Measurements from ENCODE around the gene GPR15.
A peak's percentile ranks its signal among the peaks of the same experiment; 100 is the strongest.

Gene GPR15

GRCh38 chr3:98531622-98532274 is at the start of gene GPR15:
TSS of gene GPR15 (plus strand) at chr3:98531978. CDS start at chr3:98532034, 56 bp downstream.
- DNase-seq (ENCODE audit: low read depth, low spot score): no peak

- peak; percentile 75 for DNase-seq (ENCODE audit: low read depth, low spot score)
These were observed 48.9 kb upstream of the GPR15 start for GRCh38 chr3:98482717-98483482.

GRCh38 chr3:98483626-98484025 is 48.2 kb upstream of the GPR15 start:
- no peak for DNase-seq (ENCODE audit: low read depth, low spot score)

- DNase-seq (ENCODE audit: low read depth, low spot score): no peak
These were observed 34.4 kb upstream of the GPR15 start, which contains the start of gene OR5K2 for GRCh38 chr3:98497381-98497780. TSS of gene OR5K2 (plus strand) at chr3:98497681. CDS start at chr3:98497681, 0 bp downstream.

GRCh38 chr3:98500019-98500418 is 31.8 kb upstream of the GPR15 start:
- no peak for DNase-seq (ENCODE audit: low read depth, low spot score)

- DNase-seq (ENCODE audit: low read depth, low spot score): no peak
These were observed 30.5 kb upstream of the GPR15 start for GRCh38 chr3:98501270-98501669.

GRCh38 chr3:98501863-98502576 is 29.8 kb upstream of the GPR15 start:
- DNase-seq (ENCODE audit: low read depth, low spot score): no peak

GRCh38 chr3:98504539-98504938 is 27.2 kb upstream of the GPR15 start:
- no peak for DNase-seq (ENCODE audit: low read depth, low spot score)

- no peak for DNase-seq (ENCODE audit: low read depth, low spot score)
These were observed 23.2 kb upstream of the GPR15 start for GRCh38 chr3:98508582-98508981.

- no peak for DNase-seq (ENCODE audit: low read depth, low spot score)
These were observed 19.2 kb upstream of the GPR15 start for GRCh38 chr3:98512576-98512975.

- no peak for DNase-seq (ENCODE audit: low read depth, low spot score)
These were observed 18.7 kb upstream of the GPR15 start for GRCh38 chr3:98513091-98513511.

- DNase-seq (ENCODE audit: low read depth, low spot score): no peak
These were observed 18.0 kb upstream of the GPR15 start for GRCh38 chr3:98513736-98514135.

- DNase-seq (ENCODE audit: low read depth, low spot score): no peak
These were observed 16.8 kb upstream of the GPR15 start for GRCh38 chr3:98514948-98515347.

- DNase-seq (ENCODE audit: low read depth, low spot score): no peak
These were observed 13.0 kb upstream of the GPR15 start for GRCh38 chr3:98518816-98519215.

GRCh38 chr3:98519351-98519750 is 12.4 kb upstream of the GPR15 start:
- no peak for DNase-seq (ENCODE audit: low read depth, low spot score)

GRCh38 chr3:98521897-98522543 is 9.8 kb upstream of the GPR15 start:
- DNase-seq (ENCODE audit: low read depth, low spot score): peak; percentile 66

GRCh38 chr3:98522544-98523281 is 9.1 kb upstream of the GPR15 start, which contains the start of gene CLDND1:
TSS of gene CLDND1 (minus strand) at chr3:98522902. CDS start at chr3:98521424, 1,478 bp downstream.
- peak; percentile 98 for DNase-seq (ENCODE audit: low read depth, low spot score)

GRCh38 chr3:98525494-98525893 is 6.3 kb upstream of the GPR15 start:
- DNase-seq (ENCODE audit: low read depth, low spot score): no peak

- no peak for DNase-seq (ENCODE audit: low read depth, low spot score)
These were observed 3.1 kb upstream of the GPR15 start for GRCh38 chr3:98528474-98529346.

- no peak for DNase-seq (ENCODE audit: low read depth, low spot score)
These were observed 1.8 kb upstream of the GPR15 start for GRCh38 chr3:98529856-98530459.

Data from ELF-1 (cell line).